ENCODE data around the gene MRPL51. TPM values are rescaled to one million over a fixed set of nuclear protein-coding genes. Genes with fewer than 3 reads are reported as not detected.

MRPL51 gene
- total and polyA plus RNA-seq, 10 of the 15 experiments (the other 5 are each of a cell fraction or from before 2014, with no cell fraction given), result 137 to 1,202 (median 267) TPM

- no peak for TF ChIP-seq RFX5 (IDR thresholded peaks at IDR 0.05; ENCODE audit: low read depth, low read length)
- peak; percentile 72; the same call in 1 of the 2 replicates for TF ChIP-seq NFIC (IDR thresholded peaks at IDR 0.05; ENCODE audit: low read depth, low read length)
- peak; percentile 79; the same call in 1 of the 2 replicates for TF ChIP-seq TCF12 (IDR thresholded peaks at IDR 0.05; ENCODE audit: low read depth, low read length)
- TF ChIP-seq, protein P1, sequence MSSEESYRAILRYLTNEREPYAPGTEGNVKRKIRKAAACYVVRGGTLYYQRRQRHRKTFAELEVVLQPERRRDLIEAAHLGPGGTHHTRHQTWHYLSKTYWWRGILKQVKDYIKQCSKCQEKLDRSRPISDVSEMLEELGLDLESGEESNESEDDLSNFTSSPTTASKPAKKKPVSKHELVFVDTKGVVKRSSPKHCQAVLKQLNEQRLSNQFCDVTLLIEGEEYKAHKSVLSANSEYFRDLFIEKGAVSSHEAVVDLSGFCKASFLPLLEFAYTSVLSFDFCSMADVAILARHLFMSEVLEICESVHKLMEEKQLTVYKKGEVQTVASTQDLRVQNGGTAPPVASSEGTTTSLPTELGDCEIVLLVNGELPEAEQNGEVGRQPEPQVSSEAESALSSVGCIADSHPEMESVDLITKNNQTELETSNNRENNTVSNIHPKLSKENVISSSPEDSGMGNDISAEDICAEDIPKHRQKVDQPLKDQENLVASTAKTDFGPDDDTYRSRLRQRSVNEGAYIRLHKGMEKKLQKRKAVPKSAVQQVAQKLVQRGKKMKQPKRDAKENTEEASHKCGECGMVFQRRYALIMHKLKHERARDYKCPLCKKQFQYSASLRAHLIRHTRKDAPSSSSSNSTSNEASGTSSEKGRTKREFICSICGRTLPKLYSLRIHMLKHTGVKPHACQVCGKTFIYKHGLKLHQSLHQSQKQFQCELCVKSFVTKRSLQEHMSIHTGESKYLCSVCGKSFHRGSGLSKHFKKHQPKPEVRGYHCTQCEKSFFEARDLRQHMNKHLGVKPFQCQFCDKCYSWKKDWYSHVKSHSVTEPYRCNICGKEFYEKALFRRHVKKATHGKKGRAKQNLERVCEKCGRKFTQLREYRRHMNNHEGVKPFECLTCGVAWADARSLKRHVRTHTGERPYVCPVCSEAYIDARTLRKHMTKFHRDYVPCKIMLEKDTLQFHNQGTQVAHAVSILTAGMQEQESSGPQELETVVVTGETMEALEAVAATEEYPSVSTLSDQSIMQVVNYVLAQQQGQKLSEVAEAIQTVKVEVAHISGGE (CRISPR knock-in tag; IDR thresholded peaks at IDR 0.05), result no peak
- TF ChIP-seq MLLT1 (IDR thresholded peaks at IDR 0.05), result peak; percentile 66; the same call in 1 of the 2 replicates
- no peak for TF ChIP-seq ZNF384 (IDR thresholded peaks at IDR 0.05; ENCODE audit: borderline replicate concordance, low read depth, low read length)
- TF ChIP-seq SREBF1 (IDR thresholded peaks at IDR 0.05; ENCODE audit: low read length), result no peak
- peak; percentile 83; the same call in 1 of the 2 replicates for TF ChIP-seq ZNF592 (IDR thresholded peaks at IDR 0.05)
- TF ChIP-seq NBN (IDR thresholded peaks at IDR 0.05), result peak; percentile 74
- TF ChIP-seq, protein P2, sequence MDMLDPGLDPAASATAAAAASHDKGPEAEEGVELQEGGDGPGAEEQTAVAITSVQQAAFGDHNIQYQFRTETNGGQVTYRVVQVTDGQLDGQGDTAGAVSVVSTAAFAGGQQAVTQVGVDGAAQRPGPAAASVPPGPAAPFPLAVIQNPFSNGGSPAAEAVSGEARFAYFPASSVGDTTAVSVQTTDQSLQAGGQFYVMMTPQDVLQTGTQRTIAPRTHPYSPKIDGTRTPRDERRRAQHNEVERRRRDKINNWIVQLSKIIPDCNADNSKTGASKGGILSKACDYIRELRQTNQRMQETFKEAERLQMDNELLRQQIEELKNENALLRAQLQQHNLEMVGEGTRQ (IDR thresholded peaks at IDR 0.05; ENCODE audit: borderline replicate concordance, low read depth, low read length), result peak; percentile 26; the same call in 1 of the 2 replicates
- TF ChIP-seq BCL11A (IDR thresholded peaks at IDR 0.05; ENCODE audit: low read depth, low read length), result peak; percentile 80
- TF ChIP-seq CREM (IDR thresholded peaks at IDR 0.05; ENCODE audit: low read depth), result peak; percentile 63; the same call in 1 of the 2 replicates
- no peak for TF ChIP-seq SMAD1 (IDR thresholded peaks at IDR 0.05; ENCODE audit: low read depth, partially characterized antibody)
- TF ChIP-seq TCF3 (IDR thresholded peaks at IDR 0.05; ENCODE audit: borderline replicate concordance, insufficient read depth, low read depth, low read length), result peak; percentile 62; the same call in 1 of the 2 replicates
- TF ChIP-seq, protein P3, sequence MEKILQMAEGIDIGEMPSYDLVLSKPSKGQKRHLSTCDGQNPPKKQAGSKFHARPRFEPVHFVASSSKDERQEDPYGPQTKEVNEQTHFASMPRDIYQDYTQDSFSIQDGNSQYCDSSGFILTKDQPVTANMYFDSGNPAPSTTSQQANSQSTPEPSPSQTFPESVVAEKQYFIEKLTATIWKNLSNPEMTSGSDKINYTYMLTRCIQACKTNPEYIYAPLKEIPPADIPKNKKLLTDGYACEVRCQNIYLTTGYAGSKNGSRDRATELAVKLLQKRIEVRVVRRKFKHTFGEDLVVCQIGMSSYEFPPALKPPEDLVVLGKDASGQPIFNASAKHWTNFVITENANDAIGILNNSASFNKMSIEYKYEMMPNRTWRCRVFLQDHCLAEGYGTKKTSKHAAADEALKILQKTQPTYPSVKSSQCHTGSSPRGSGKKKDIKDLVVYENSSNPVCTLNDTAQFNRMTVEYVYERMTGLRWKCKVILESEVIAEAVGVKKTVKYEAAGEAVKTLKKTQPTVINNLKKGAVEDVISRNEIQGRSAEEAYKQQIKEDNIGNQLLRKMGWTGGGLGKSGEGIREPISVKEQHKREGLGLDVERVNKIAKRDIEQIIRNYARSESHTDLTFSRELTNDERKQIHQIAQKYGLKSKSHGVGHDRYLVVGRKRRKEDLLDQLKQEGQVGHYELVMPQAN (conservative IDR thresholded peaks at IDR 0.05), result peak; percentile 43; the same call in 1 of the 2 replicates
- TF ChIP-seq FOXK2 (IDR thresholded peaks at IDR 0.05), result no peak
These were observed 31.4 kb downstream of the MRPL51 start (continued) for GRCh38 chr12:6461401-6462233.

All from GM12878 (cell line).